Spinal cord (tissue), 10 donors: Measurements from ENCODE around the gene MIB1. TPM values are rescaled to one million over a fixed set of nuclear protein-coding genes. Genes with fewer than 3 reads are reported as not detected.

Source experiments
- DNase-seq, 6 donors: peaks; one replicate each; pipeline versions ENCODE4 v3.0.0 to v3.0.0-alpha.2; 2013 to 2015; ENCODE audit warnings: low spot score in 6 of 6, low read depth in 4 of 6
- H3K27ac ChIP-seq: one replicate; pipeline ENCODE4 v1.5.1; 2013; ENCODE audit warnings: low read depth, low read length, control low read depth
- H3K27me3 ChIP-seq: one replicate; pipeline ENCODE4 v1.6.1; 2013; ENCODE audit warnings: low read length; ENCODE audit not compliant: control insufficient read depth, insufficient read depth
- H3K36me3 ChIP-seq: one replicate; pipeline ENCODE4 v1.6.1; 2013; ENCODE audit warnings: low read length; ENCODE audit not compliant: control insufficient read depth, insufficient read depth
- H3K4me1 ChIP-seq: one replicate; pipeline ENCODE4 v1.6.1; 2013; ENCODE audit warnings: low read length; ENCODE audit not compliant: control insufficient read depth, insufficient read depth
- H3K4me3 ChIP-seq: one replicate; pipeline ENCODE4 v1.5.1; 2013; ENCODE audit warnings: low read depth, low read length, control low read depth
- H3K9me3 ChIP-seq: one replicate; pipeline ENCODE4 v1.6.1; 2013; ENCODE audit warnings: low read length; ENCODE audit not compliant: control insufficient read depth, insufficient read depth
- WGBS: methylation state at CpG from one replicate; pipeline ENCODE4 v1.1.5; 2013; ENCODE audit warnings: missing lambda C conversion rate; ENCODE audit not compliant: insufficient coverage; 5-methylcytosine and 5-hydroxymethylcytosine counted together
- polyA plus RNA-seq, 2 donors: library from polyadenylated mRNA; unstranded; fragments of 120-200 nt; gene quantifications; one replicate each; pipeline ENCODE4 v1.2.1, GENCODE V29; 2013; ENCODE audit not compliant: insufficient read length in 2 of 2
- small RNA-seq: library from RNA; depleted of rRNA; stranded (forward); fragments of <200 nt; gene quantifications from one replicate; pipeline ENCODE3, GENCODE V24; 2014; ENCODE audit warnings: low replicate concordance
- total RNA-seq, 2 donors: library from RNA; depleted of rRNA in 1 of 2; stranded (reverse); fragments of 120-200 nt in 1 of 2; fragments of >200 nt in 1 of 2; gene quantifications; one replicate each; pipeline versions ENCODE4 v1.2.3 to v1.2.4, GENCODE V29; 2013 to 2014
- donor health status: healthy.

The MIB1 gene
- total and polyA plus RNA-seq, 4 donors = 29.1 to 87.7 (median 50.1) TPM

GRCh38 chr18:21914739-21915319 lies 174.2 kb downstream of the MIB1 start:
- peaks cover 2% of the 10 kb centered on the region for H3K9me3 ChIP-seq
- H3K4me3 ChIP-seq = no peak overlapping the region
- no peaks in the 10 kb centered on the region for H3K36me3 ChIP-seq
- peak in 2 of 6 donors; percentile 26 to 37 for DNase-seq
- WGBS = 100% methylated on average over 1 of the region's 2 CpGs
- H3K4me1 ChIP-seq = no peaks in the 10 kb centered on the region
- no peak overlapping the region for H3K27ac ChIP-seq
- no peaks in the 10 kb centered on the region for H3K27me3 ChIP-seq

DNA sequence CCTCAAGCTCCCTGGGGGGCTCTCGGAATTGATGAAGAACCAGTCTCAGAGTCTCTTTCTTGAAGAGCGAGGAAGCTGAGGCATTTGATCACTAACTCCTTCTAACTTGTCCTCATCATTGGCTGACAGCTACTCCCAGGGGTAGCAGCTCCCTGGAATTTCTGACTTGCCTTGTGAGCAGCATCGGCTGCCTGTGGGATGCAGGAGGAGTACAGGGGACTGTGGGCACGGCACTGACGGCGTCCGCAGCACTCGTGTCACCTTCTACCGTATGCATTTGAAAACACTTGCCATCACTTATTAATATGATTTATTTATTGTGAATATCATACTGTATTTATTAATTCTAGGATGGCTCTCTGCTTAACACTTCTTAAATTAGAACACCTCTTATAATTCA lies 175.0 kb downstream of the MIB1 start:
- no peaks in the 10 kb centered on the region for H3K27me3 ChIP-seq
- peaks cover 2% of the 10 kb centered on the region for H3K9me3 ChIP-seq
- no peak overlapping the region for H3K27ac ChIP-seq
- no peak overlapping the region for H3K4me3 ChIP-seq
- no peaks in the 10 kb centered on the region for H3K36me3 ChIP-seq
- DNase-seq = no peak
- WGBS = 100% methylated on average over 1 of the region's 9 CpGs
- no peaks in the 10 kb centered on the region for H3K4me1 ChIP-seq

DNA sequence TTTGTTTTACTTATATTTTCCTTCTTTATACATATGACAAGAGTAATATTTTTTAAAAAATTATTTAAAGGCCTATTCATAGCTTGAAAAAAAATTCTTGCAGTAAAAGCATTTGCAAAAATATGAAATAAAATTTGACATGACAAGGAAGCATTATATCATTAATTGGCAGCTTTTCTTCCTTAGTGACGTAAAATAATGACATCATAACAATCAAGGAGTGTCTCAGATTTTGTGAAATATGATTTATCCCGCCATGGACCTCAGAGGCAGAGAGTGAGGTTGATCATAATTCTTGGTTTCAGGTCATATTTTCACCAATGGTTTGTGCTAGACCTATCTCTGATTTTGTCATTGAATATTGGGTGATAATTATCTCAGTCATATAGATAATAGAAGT lies 176.0 kb downstream of the MIB1 start:
- no peak overlapping the region for H3K27ac ChIP-seq
- peaks cover 2% of the 10 kb centered on the region for H3K9me3 ChIP-seq
- H3K36me3 ChIP-seq = no peaks in the 10 kb centered on the region
- H3K27me3 ChIP-seq = no peaks in the 10 kb centered on the region
- H3K4me1 ChIP-seq = no peaks in the 10 kb centered on the region
- no CpG with 5 or more reads among the region's 2 CpGs for WGBS
- no peak for DNase-seq
- no peak overlapping the region for H3K4me3 ChIP-seq

GRCh38 chr18:21918693-21919092 lies 178.1 kb downstream of the MIB1 start:
- Histone ChIP-seq H3K36me3 (no peaks in the 10 kb centered on the region), H3K9me3 (peaks cover 2% of the 10 kb centered on the region), H3K27me3 (no peaks in the 10 kb centered on the region), H3K27ac (no peak overlapping the region), H3K4me1 (no peaks in the 10 kb centered on the region), H3K4me3 (no peak overlapping the region)
- DNase-seq = no peak
- no CpG with 5 or more reads among the region's 1 CpG for WGBS

Small RNA genes lying within 50 kb of the gene (small RNA-seq; reads per million reads assigned to genes)
- gene AC103987.3 (not detected), gene RF00019 (not detected), gene RF00045 (not detected), gene RF01241 (not detected), gene RN7SL233P (not detected), gene RNU6-1038P (not detected)

Other genes with a start within 250 kb of the MIB1 start
- gene ESCO1, start 140.1 kb upstream of the MIB1 start, total RNA-seq = 10 to 100 TPM; 24.4 to 26.9 TPM
- 10 to 100 TPM; 12.1 to 15.7 TPM for gene ESCO1, start 140.1 kb upstream of the MIB1 start, polyA plus RNA-seq
- gene SNRPD1, start 128.5 kb upstream of the MIB1 start, total RNA-seq = 10 to 100 TPM; 16.1 to 65.4 TPM
- 100 to 1,000 TPM; 109 to 110 TPM for gene SNRPD1, start 128.5 kb upstream of the MIB1 start, polyA plus RNA-seq
- 10 to 100 TPM; 10.2 to 26.0 TPM for gene ABHD3, start 36.0 kb upstream of the MIB1 start, total RNA-seq
- gene ABHD3, start 36.0 kb upstream of the MIB1 start, polyA plus RNA-seq = 10 to 100 TPM; 23.8 to 24.7 TPM